ENCODE data around the gene TRAPPC2L. TPM values are rescaled to one million over a fixed set of nuclear protein-coding genes. Genes with fewer than 3 reads are reported as not detected.

Gene TRAPPC2L
- total and polyA plus RNA-seq, 10 of the 15 experiments (the other 5 are each of a cell fraction or from before 2014, with no cell fraction given) = 56.3 to 363 (median 118) TPM

DNA sequence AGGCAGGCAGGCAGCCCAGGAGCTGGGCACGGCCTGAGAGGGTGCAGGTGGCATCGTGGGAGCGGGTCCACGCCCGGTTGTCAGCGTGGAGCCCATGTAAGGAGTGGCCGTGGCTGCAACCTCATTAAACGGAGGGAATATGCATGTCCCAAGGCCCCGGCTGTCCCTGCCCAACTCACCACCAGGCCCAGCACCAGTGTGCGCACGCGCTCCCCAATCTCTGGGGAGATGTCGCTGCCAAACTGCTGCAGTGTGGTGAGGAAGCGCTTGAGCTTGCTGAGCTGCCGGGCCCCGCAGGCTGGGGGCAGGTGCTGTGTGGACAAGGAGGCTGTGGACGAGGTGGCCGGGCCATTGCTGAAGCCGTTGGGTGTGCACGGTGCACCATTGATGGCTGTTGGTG lies 35.1 kb downstream of the TRAPPC2L start:
- SMC1A ChIA-PET (ENCODE audit: uncharacterized antibody, unreplicated experiment) = no interaction called here
- CTCF ChIA-PET = no interaction called here
- ATAC-seq (no peak), DNase-seq (ENCODE audit: low read depth, low spot score) (no peak), FAIRE-seq (no peak)
- no TSS peak for BruUV-seq (replicated peaks)
- H4K20me1 ChIP-seq (ENCODE audit: control insufficient read depth, insufficient read depth) = no peaks in the 10 kb centered on the region
- H3K36me3 ChIP-seq (ENCODE audit: control insufficient read depth in 2 of 2, insufficient read depth in 2 of 2, low read length in 1 of 2) = peaks cover 1 to 4% of the 10 kb centered on the region in 2 experiments; a peak in 3 of 4 replicates
- WGBS (ENCODE audit: insufficient coverage, insufficient replicate concordance, low lambda C conversion rate, missing lambda C conversion rate) = 95% methylated on average over 20 of the region's 20 CpGs
- no peak overlapping the region for H3K9ac ChIP-seq (ENCODE audit: control insufficient read depth, insufficient read depth, low read length)
- no peaks in the 10 kb centered on the region for H3K79me2 ChIP-seq (ENCODE audit: control insufficient read depth, insufficient read depth, low read length)
- no peaks in the 10 kb centered on the region for H3K9me3 ChIP-seq (replicated peaks; ENCODE audit: control insufficient read depth, insufficient read depth, low read length)
- RAD21 ChIA-PET (ENCODE audit: unreplicated experiment) = no interaction called here
- no peak overlapping the region for H3K4me2 ChIP-seq (ENCODE audit: control insufficient read depth, insufficient read depth)
- no peak overlapping the region for H3K4me3 ChIP-seq
- no peak overlapping the region for H2AFZ ChIP-seq (ENCODE audit: control insufficient read depth, low read depth, low read length)
- POLR2A ChIA-PET = no interaction called here
- in situ Hi-C loops (cut with MboI) (no loop called here), intact Hi-C loops (cut with micrococcal nuclease; ENCODE audit: unreplicated experiment) (no loop called here)
- TF ChIP-seq IKZF2 (IDR thresholded peaks at IDR 0.05) (no peak), POLR2A (IDR thresholded peaks at IDR 0.05; ENCODE audit: low read depth, low read length) (no peak), MEF2B (IDR thresholded peaks at IDR 0.05; ENCODE audit: partially characterized antibody, poor library complexity, severe bottlenecking) (no peak), YY1 (IDR thresholded peaks at IDR 0.05; ENCODE audit: low read depth, low read length) (no peak), EGR1 (IDR thresholded peaks at IDR 0.05; ENCODE audit: borderline replicate concordance in 1 of 2, low read depth in 2 of 2, low read length in 2 of 2) (no peak), ZBED1 (IDR thresholded peaks at IDR 0.05; ENCODE audit: borderline replicate concordance) (no peak), CHD4 (IDR thresholded peaks at IDR 0.05) (no peak)
- TF ChIP-seq, protein P1, sequence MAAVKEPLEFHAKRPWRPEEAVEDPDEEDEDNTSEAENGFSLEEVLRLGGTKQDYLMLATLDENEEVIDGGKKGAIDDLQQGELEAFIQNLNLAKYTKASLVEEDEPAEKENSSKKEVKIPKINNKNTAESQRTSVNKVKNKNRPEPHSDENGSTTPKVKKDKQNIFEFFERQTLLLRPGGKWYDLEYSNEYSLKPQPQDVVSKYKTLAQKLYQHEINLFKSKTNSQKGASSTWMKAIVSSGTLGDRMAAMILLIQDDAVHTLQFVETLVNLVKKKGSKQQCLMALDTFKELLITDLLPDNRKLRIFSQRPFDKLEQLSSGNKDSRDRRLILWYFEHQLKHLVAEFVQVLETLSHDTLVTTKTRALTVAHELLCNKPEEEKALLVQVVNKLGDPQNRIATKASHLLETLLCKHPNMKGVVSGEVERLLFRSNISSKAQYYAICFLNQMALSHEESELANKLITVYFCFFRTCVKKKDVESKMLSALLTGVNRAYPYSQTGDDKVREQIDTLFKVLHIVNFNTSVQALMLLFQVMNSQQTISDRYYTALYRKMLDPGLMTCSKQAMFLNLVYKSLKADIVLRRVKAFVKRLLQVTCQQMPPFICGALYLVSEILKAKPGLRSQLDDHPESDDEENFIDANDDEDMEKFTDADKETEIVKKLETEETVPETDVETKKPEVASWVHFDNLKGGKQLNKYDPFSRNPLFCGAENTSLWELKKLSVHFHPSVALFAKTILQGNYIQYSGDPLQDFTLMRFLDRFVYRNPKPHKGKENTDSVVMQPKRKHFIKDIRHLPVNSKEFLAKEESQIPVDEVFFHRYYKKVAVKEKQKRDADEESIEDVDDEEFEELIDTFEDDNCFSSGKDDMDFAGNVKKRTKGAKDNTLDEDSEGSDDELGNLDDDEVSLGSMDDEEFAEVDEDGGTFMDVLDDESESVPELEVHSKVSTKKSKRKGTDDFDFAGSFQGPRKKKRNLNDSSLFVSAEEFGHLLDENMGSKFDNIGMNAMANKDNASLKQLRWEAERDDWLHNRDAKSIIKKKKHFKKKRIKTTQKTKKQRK (IDR thresholded peaks at IDR 0.05; ENCODE audit: low read depth, low read length) = no peak
- TF ChIP-seq, protein P2, sequence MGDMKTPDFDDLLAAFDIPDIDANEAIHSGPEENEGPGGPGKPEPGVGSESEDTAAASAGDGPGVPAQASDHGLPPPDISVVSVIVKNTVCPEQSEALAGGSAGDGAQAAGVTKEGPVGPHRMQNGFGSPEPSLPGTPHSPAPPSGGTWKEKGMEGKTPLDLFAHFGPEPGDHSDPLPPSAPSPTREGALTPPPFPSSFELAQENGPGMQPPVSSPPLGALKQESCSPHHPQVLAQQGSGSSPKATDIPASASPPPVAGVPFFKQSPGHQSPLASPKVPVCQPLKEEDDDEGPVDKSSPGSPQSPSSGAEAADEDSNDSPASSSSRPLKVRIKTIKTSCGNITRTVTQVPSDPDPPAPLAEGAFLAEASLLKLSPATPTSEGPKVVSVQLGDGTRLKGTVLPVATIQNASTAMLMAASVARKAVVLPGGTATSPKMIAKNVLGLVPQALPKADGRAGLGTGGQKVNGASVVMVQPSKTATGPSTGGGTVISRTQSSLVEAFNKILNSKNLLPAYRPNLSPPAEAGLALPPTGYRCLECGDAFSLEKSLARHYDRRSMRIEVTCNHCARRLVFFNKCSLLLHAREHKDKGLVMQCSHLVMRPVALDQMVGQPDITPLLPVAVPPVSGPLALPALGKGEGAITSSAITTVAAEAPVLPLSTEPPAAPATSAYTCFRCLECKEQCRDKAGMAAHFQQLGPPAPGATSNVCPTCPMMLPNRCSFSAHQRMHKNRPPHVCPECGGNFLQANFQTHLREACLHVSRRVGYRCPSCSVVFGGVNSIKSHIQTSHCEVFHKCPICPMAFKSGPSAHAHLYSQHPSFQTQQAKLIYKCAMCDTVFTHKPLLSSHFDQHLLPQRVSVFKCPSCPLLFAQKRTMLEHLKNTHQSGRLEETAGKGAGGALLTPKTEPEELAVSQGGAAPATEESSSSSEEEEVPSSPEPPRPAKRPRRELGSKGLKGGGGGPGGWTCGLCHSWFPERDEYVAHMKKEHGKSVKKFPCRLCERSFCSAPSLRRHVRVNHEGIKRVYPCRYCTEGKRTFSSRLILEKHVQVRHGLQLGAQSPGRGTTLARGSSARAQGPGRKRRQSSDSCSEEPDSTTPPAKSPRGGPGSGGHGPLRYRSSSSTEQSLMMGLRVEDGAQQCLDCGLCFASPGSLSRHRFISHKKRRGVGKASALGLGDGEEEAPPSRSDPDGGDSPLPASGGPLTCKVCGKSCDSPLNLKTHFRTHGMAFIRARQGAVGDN (IDR thresholded peaks at IDR 0.05) = no peak
- TF ChIP-seq, protein P3, sequence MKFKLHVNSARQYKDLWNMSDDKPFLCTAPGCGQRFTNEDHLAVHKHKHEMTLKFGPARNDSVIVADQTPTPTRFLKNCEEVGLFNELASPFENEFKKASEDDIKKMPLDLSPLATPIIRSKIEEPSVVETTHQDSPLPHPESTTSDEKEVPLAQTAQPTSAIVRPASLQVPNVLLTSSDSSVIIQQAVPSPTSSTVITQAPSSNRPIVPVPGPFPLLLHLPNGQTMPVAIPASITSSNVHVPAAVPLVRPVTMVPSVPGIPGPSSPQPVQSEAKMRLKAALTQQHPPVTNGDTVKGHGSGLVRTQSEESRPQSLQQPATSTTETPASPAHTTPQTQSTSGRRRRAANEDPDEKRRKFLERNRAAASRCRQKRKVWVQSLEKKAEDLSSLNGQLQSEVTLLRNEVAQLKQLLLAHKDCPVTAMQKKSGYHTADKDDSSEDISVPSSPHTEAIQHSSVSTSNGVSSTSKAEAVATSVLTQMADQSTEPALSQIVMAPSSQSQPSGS (IDR thresholded peaks at IDR 0.05; ENCODE audit: low read length) = no peak
- no peak overlapping the region for H3K27ac ChIP-seq (ENCODE audit: control insufficient read depth, insufficient read depth)
- no peaks in the 10 kb centered on the region for H3K4me1 ChIP-seq (ENCODE audit: control insufficient read depth, insufficient read depth, low read length)
- no peaks in the 10 kb centered on the region for H3K27me3 ChIP-seq (replicated peaks in 1 of 2; ENCODE audit: control insufficient read depth in 2 of 2, insufficient read depth in 2 of 2, low read length in 1 of 2)

All from GM12878 (cell line).